Neutrophil (primary cell): Measurements from ENCODE around the gene LSR.

Experiments used
- H3K27ac ChIP-seq: fragments of 200-600 bp; sonication (generic); 2 replicates; pipeline ENCODE4 v1.5.1; 2016; ENCODE audit warnings: mild to moderate bottlenecking, moderate library complexity
- H3K27me3 ChIP-seq: fragments of 200-600 bp; sonication (generic); 2 replicates; pipeline ENCODE4 v1.6.0; 2016; ENCODE audit warnings: mild to moderate bottlenecking
- H3K36me3 ChIP-seq: fragments of 200-600 bp; sonication (generic); 2 replicates; pipeline ENCODE4 v1.5.1; 2017
- H3K4me1 ChIP-seq, 2 experiments: fragments of 200-600 bp in 1 of 2; sonication (generic) in 1 of 2; 1 replicate in 1 of 2; 2 replicates in 1 of 2; pipeline versions ENCODE4 v1.5.1 to v1.6.1; 2013 to 2016; ENCODE audit warnings: low read depth in 1 of 2, low read length in 1 of 2, mild to moderate bottlenecking in 1 of 2, moderate library complexity in 1 of 2; ENCODE audit not compliant: control insufficient read depth in 1 of 2, insufficient read depth in 1 of 2
- H3K4me3 ChIP-seq, 2 experiments: fragments of 200-600 bp in 1 of 2; sonication (generic) in 1 of 2; 1 replicate in 1 of 2; 2 replicates in 1 of 2; pipeline ENCODE4 v1.5.1; 2013 to 2016; ENCODE audit warnings: low read depth in 1 of 2, low read length in 1 of 2, mild to moderate bottlenecking in 1 of 2, moderate library complexity in 1 of 2
- H3K9me3 ChIP-seq: fragments of 200-600 bp; sonication (generic); 2 replicates; pipeline ENCODE4 v1.5.1; 2016
- CTCF ChIP-seq: fragments of 200-600 bp; sonication (generic); IDR thresholded peaks from 2 replicates; pipeline ENCODE4 v1.5.1; 2016; ENCODE audit warnings: antibody characterized with exemption

The LSR gene

GRCh38 chr19:35266520-35267352 is 17.9 kb downstream of the LSR start:
- no peak overlapping the region for H3K27ac ChIP-seq
- peak overlapping the region; percentile 86 to 99 for H3K4me3 ChIP-seq
- peaks cover 21% of the 10 kb centered on the region for H3K36me3 ChIP-seq
- no peaks in the 10 kb centered on the region for H3K9me3 ChIP-seq
- TF ChIP-seq CTCF, result no peak
- peaks cover 40 to 41% of the 10 kb centered on the region in 2 experiments for H3K4me1 ChIP-seq
- peaks cover 12% of the 10 kb centered on the region for H3K27me3 ChIP-seq

DNA sequence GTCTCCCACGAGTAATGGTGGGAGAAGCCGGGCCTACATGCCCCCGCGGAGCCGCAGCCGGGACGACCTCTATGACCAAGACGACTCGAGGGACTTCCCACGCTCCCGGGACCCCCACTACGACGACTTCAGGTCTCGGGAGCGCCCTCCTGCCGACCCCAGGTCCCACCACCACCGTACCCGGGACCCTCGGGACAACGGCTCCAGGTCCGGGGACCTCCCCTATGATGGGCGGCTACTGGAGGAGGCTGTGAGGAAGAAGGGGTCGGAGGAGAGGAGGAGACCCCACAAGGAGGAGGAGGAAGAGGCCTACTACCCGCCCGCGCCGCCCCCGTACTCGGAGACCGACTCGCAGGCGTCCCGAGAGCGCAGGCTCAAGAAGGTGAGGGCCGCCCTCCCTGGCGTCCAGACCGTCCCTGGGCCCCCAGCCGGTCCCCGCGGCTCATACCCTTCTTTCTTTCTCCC is 18.6 kb downstream of the LSR start:
- H3K4me1 ChIP-seq, result peaks cover 44 to 46% of the 10 kb centered on the region in 2 experiments
- no peak for TF ChIP-seq CTCF
- peaks cover 6% of the 10 kb centered on the region for H3K27me3 ChIP-seq
- H3K9me3 ChIP-seq, result no peaks in the 10 kb centered on the region
- peak overlapping the region; percentile 93 for H3K27ac ChIP-seq
- peak overlapping the region; percentile 86 to 99 for H3K4me3 ChIP-seq
- peaks cover 26% of the 10 kb centered on the region for H3K36me3 ChIP-seq

GRCh38 chr19:35267818-35268535 is 19.2 kb downstream of the LSR start:
- Histone ChIP-seq H3K36me3 (peaks cover 31% of the 10 kb centered on the region), H3K27me3 (no peaks in the 10 kb centered on the region), H3K4me3 (peak overlapping the region; percentile 86 to 99), H3K9me3 (no peaks in the 10 kb centered on the region), H3K4me1 (peaks cover 44 to 46% of the 10 kb centered on the region in 2 experiments), H3K27ac (peak overlapping the region; percentile 93)
- no peak for TF ChIP-seq CTCF

DNA sequence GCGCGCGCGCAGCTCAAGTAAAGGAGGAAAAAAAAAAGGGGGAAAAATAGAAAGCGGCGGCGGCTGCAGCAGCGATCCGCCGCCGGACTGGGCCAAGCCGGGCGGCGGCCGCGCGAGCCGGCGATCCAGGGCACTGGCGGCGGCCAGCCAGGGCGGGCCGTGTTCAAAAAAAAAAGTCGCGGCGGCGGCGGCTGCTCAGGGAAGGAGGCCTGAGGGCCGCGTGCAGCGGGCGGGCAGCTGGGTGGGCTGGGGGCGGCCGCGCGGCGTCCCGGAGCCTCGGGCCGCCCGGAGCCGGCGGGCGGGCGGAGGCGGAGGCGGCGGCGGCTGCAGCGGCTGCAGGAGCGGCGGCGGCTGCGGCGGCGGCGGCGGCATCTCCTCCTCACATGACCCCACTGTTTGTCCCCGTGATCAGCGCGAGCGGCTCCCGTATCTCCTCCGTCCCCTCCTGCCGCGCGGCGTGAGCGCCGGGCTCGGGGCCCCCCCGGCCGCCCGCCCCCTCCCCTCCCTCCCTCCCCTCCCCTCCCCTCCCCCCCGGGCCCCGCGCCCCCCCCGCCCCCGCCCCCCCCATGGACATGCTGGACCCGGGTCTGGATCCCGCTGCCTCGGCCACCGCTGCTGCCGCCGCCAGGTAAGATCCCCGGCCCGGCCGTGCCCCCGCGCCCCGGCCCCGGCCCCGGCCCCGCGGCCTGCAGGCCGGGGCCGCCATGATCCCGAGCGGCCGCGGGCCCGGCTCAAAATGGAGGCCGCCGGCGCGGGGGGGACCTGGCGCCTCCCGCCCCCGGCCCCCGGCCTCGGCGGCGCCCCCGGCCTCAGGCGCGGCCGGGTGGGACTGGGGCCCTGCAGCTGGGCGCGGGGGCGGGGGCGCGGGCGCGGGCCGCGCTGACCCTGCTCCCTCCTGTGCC is 20.0 kb downstream of the LSR start, which contains the start of gene USF2:
Gene USF2 (plus strand): TSS at position 427 of the 902 bp plus-strand sequence. CDS start 140 bp downstream, at position 567.
- H3K9me3 ChIP-seq, result no peaks in the 10 kb centered on the region
- TF ChIP-seq CTCF, result no peak
- H3K4me3 ChIP-seq, result peak within 1 kb of the TSS; percentile 86 to 99
- peaks cover 44 to 46% of the 10 kb centered on the region in 2 experiments for H3K4me1 ChIP-seq
- H3K27me3 ChIP-seq, result no peaks in the 10 kb centered on the region
- H3K36me3 ChIP-seq, result peaks cover 37% of the 10 kb centered on the region
- peak within 1 kb of the TSS; percentile 93 for H3K27ac ChIP-seq
